ENCODE data around the gene OTULIN.

GRCh38 chr5:14742498-14742897 is 78.0 kb downstream of the OTULIN start:
- no peak for TF ChIP-seq CTCF (IDR thresholded peaks at IDR 0.05; ENCODE audit: control extremely low read depth in 1 of 3, insufficient read depth in 1 of 3, low read depth in 1 of 3, low read length in 3 of 3)
- TF ChIP-seq SIN3A (conservative IDR thresholded peaks at IDR 0.05 in 1 of 2, IDR thresholded peaks at IDR 0.05 in 1 of 2; ENCODE audit: low read depth in 1 of 2, low read length in 2 of 2): no peak
- TF ChIP-seq CEBPB (IDR thresholded peaks at IDR 0.05; ENCODE audit: low read depth, low read length): no peak
- no peak for TF ChIP-seq CHD2 (IDR thresholded peaks at IDR 0.05; ENCODE audit: low read length)
- TF ChIP-seq TBP (IDR thresholded peaks at IDR 0.05; ENCODE audit: low read depth, low read length): no peak
- no peak for TF ChIP-seq POLR2A (IDR thresholded peaks at IDR 0.05; ENCODE audit: control extremely low read depth in 1 of 2, low read depth in 2 of 2, low read length in 2 of 2)
- TF ChIP-seq RAD21 (IDR thresholded peaks at IDR 0.05 in 1 of 2, conservative IDR thresholded peaks at IDR 0.05 in 1 of 2; ENCODE audit: low read depth in 2 of 2, low read length in 2 of 2): no peak
